Medulla oblongata (tissue), 1 donor: Measurements from ENCODE around the gene MRPL38.

Source experiments
- DNase-seq: peaks from one replicate; pipeline ENCODE4 v3.0.0-alpha.2; 2015; ENCODE audit errors: extremely low spot score

MRPL38 gene

GRCh38 chr17:75904749-75905521, at the start of gene MRPL38:
Gene MRPL38 (minus strand): TSS chr17:75904884. CDS start chr17:75904875, 9 bp downstream.
- DNase-seq: peak; percentile 90

GRCh38 chr17:75950855-75951554, 46.3 kb upstream of the MRPL38 start:
- no peak for DNase-seq

DNA sequence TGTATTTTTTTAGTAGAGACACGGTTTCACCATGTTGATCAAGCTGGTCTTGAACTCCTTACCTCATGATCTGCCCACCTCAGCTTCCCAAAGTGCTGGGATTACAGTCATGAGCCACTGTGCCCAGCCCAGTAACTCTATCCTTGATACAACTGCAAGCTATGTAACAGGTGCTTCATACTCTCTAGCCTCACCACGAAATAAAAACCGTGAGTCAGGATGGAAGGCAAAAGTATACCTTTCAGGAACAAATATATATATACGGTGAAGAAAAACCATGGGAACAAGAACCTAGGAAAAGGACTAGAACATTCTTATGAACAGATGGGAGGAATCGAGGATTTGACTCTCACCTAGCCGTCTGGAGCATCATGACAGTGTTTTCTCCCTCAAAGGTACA, 45.7 kb upstream of the MRPL38 start:
- DNase-seq: no peak

DNA sequence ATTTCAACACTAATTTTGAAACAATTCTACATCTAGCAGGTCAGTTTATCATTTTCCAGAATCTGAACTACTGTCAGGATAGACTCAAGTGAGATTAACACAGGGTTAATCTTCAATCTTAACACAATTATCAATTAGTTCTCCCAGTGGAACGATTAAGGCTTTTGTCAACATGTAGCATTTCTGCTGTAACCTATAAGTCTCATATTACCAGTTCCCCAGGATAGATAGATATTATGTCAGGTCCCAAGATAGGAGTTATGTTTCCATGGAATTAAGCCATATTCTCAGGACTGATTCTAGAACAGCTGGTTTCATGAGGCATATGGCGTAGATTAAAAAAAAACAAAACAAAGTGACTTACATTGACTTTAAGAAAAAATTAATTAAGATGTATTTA, 40.5 kb upstream of the MRPL38 start:
- no peak for DNase-seq

GRCh38 chr17:75943491-75943890, 38.8 kb upstream of the MRPL38 start:
- no peak for DNase-seq

- DNase-seq: no peak
Measured at GRCh38 chr17:75942473-75942872, 37.8 kb upstream of the MRPL38 start.

DNA sequence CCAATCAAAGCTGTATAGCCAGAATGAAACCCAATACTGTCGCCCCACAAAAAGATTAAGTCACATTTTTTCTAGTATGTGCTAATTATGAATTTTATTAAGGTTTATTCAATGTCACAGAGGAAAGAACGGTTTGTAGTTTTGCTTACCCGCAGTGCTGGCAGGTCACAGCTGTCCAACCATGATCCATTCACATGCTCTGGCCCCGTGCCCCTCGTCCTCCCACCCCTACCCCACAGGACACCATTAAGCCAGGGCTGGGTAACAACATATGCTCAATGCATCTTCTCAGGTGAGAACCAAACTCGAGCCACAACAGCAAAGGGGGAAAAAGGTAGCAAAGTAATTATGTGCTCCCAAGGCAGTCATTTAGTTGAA, 36.7 kb upstream of the MRPL38 start:
- DNase-seq: no peak

GRCh38 chr17:75940727-75941441, 36.2 kb upstream of the MRPL38 start, which contains the start of gene FBF1:
Gene FBF1 (minus strand): TSS chr17:75941042. CDS start chr17:75938149, 2,893 bp downstream.
- DNase-seq: peak; percentile 97

DNA sequence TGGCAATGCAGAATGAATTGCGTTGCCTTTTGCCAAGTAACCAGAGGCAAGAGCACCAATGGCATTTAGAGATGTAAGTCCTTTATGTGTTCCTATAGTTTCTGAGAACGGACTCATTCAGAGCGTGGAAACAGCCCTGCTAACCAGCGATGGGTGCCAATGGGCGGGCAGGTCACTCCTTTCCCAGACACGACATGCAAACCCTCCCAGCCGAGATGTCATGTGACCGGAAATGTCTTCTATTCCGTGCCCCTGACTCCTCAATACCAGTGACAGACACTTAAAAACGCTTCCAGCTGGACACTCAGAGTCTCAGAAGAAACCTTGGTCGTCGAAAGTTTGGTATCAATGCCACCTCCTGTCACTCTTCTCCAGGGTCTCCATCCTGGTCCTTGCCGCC, 33.0 kb upstream of the MRPL38 start:
- DNase-seq: no peak

DNA sequence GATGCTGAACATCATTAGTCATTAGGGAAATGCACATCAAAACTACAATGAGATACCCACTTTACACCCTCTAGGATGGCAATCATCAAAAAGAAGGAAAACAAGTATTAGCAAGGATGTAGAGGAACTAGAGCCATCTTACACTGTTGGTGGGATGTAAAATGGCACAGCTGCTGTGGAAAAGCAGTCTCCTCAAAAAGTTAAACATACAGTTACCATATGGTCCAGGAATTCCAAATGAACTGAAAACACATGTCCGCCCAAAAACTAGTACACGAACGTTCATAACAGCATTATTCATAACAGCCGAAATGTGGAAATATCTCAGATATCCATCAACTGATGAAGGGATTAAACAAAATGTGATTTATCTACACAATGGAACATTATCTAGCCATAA, 29.1 kb upstream of the MRPL38 start:
- DNase-seq: no peak

DNA sequence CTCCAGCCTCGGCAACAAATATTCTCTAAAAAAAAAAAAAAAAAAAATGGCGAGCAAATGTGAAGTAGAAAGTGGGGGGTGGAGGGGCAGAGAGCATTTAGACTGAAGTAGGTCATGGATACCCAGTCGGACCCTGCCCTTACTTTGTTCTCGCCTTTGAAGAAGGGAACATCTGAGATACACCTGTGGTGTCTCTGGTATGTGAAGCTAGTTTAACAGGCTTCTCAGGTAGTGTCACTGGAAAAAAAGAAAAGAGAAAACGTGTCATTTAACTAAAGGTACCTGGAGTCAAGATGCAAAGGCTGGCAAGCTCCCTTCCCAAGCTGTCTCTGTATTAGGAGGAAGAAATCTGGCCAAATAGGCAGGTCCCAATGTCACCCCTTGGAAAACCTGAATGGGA, 28.2 kb upstream of the MRPL38 start:
- no peak for DNase-seq

- no peak for DNase-seq
Measured at GRCh38 chr17:75931062-75931461, 26.4 kb upstream of the MRPL38 start.

DNA sequence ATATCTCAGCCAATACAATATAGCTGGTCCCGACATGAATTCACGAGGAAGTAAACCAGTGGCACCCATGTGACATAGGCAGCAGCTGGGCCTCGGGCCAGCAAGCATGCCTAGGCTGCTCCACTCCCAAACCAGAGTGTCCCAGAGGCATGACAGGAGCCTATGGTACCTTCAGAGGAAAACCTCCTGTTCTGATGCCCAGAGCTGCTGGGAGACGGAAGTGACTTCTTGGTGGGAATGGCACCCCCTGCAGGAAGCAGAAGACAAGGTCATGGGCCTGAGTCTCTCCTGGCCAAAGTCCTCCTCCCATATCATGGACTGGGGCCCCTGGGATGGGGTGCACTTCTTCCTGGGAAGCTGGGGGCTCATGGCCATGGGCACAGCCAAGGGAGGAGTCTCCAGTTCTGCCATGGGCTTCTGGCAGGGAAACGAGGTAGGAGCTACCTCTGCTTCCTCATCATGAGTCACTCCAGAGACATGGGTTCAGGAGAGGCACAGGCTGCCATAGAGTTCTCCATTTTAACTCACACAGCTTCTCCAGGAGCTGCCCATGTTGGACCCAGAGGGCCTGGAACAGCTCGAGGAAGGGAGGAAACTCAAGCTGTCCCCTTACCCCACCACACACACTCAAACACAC, 22.7 kb upstream of the MRPL38 start:
- DNase-seq: no peak

DNA sequence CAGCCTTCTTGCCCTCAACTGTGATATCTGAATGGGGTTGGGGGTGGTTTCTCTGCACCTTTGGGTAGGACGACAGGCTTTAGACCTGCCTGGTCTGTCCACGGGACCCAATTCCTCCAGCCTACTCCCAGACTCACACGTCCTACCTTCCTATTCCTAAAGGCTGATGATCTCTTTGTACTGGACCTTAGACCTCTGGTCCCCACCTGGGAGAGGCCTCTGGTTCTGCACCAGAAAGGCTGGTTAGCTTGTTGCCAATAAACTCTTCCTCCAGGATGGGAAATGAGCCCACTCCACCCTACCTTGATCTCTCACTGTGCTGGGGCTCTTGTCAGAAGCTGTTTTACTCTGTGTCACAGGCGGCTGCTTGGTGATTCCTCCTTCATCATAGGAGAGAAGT, 21.8 kb upstream of the MRPL38 start:
- no peak for DNase-seq

DNA sequence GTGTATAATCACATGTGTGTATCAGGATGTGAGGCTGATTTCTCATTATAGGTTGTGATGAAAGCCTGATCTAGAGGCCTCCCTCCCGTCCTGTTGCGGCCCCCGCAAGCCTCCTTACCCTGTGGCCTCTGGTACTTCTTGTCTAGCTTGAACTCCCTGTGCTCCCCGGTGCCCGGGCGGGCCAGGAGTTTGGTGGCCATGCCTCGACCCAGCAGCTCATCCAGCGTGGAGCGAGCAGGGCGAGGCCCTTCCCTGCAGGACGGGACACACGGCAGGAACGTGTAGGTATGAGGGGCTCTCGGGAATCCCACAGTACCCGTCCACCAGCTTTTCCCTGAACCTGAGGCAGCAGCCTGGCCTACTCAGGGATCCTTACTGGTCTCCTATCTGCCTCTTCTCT, 21.2 kb upstream of the MRPL38 start:
- DNase-seq: no peak

- no peak for DNase-seq
Measured at GRCh38 chr17:75925103-75925502, 20.4 kb upstream of the MRPL38 start.

GRCh38 chr17:75922963-75923874, 18.5 kb upstream of the MRPL38 start:
- no peak for DNase-seq

DNA sequence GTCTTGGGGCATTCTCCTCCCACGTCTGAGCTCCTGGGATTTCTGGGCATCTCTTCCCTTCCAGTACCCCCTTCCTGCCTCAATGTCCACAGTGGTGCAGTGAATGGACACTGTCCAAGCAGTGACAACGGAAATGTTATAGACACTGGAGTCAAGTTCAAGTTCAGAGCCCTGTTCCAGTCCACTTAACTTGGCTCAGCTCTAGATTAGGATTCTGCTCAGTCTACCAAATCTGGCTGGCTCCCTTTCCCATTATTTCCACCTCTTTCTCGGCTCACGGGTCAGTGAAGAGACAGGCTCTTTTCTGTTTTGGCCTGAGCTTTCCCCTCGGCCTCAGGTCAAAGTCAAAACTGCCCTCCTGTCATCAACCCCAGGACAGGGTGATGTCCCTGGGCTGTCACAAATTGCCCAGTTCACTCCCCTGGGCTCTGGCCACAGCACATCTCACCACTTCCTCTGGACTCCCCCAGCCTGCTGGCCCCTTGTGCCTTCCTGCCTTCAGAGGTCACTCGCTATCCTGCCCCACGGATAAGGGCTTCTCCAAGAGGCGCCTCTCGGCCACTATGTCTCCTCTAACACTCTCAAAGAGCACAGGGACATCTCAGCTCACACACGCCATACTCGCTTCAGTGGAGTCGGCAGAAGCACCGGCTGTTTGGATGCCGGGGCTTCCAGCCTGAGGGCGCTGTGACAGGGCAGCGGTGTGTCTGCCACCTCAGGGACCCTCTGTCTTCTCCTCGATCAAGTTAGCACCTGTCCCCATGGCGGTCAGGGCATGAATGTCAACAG, 17.7 kb upstream of the MRPL38 start:
- DNase-seq: no peak

- no peak for DNase-seq
Measured at GRCh38 chr17:75921596-75921995, 16.9 kb upstream of the MRPL38 start.

- DNase-seq: no peak
Measured at GRCh38 chr17:75920045-75920560, 15.4 kb upstream of the MRPL38 start.
